ENCODE measurements around the gene METTL1.

METTL1 gene

DNA sequence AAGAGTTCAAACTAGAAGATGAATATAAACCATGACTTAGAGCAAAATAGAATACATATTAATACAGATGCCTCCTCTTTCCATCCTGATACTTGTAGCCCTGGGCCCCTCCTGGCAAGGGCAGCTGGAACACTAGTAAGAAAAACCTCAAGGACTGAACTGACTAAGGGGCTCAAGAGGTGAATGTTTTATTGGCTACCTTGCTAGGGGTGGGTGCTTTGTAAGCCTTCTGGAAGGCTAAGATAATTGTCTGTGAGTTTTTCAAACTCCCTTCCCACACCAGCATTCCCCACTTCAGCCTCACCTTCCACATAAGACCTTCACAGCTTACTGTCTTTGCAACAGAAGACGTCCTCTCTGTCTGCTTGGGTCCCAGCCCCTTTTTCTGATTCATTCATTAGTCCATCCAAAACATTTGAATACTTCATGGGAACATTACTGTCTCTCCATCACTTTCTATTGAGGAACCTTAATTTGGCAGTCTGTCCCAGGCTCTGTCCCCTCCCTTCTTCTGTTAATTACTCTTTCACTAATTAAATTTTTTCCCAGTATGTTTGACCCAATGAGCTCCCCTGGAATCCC, 18.1 kb downstream of the METTL1 start:
- DNase-seq (ENCODE audit: low spot score): no peak

DNA sequence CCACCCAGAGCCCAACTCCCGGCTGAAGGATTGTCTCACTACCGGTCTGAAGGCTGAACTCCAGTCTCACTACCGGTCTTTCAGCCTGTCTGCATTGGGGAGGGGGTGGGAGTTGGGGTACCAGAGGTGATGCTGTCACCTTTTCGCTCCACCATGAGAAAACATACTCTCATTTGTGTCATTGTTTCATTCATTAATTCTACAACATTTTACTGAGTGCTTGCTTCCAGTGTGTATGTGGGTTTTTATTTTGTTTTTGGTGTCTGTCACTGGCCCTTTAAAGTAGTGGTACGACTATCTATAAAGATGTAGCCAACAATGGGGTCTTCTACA, 19.3 kb downstream of the METTL1 start:
- no peak for DNase-seq (ENCODE audit: low spot score)

DNA sequence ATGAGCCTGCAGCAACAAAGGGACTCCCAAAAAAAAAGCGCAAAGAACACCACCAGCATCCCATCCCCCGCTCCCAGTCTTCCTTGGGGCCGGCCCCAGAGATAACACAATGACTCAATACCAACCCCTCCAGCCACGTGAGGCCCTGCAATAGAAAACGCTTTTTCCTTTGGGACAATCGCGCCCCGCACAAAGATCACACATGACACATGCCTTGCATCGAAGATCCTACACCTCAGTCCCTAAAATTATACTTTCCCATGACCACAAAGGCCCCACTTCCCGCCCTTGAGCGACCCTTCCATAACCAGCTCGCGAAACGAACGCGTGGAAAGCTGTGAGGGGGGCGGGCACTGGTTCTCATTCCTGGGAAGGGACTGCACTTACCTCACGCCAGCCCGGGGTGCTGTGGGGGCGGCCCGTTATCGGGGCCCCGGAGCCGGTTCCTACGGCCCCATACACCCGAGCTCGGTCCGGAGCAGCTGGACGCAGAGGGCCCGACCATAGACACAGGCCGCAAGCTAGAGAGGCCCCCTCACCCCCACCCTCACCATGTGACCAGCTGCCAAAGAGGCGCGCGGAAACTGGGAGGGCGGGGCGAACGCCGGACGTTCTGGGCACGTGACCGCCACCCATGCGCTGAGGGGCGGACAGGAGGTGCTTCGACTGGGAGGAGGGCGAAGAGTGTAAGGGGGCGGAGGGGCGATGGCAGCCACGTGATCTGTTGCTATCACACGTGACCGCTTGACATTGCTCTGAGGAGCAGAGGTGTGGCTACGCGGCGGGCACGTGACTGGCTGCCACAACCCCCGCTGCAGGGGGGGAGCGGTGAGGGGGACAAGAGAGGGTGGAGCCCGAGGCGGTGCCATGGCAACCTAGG, 19.9 kb downstream of the METTL1 start, which contains the start of gene CDK4:
Gene CDK4, minus strand, starts transcription at position 523 of the 880 bp plus-strand sequence. CDS start 593 bp downstream, outside the sequence.
- DNase-seq (ENCODE audit: low spot score): peak; percentile 97

DNA sequence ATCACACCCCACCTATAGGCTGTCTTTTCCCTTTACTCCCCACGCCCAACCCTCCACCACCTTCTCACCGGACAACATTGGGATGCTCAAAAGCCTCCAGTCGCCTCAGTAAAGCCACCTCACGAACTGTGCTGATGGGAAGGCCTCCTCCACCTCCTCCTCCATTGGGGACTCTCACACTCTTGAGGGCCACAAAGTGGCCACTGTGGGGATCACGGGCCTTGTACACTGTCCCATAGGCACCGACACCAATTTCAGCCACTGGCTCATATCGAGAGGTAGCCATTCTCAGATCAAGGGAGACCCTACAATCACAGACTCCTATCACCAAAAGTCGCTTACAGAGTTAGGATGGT, 20.5 kb downstream of the METTL1 start:
- DNase-seq (ENCODE audit: low spot score): no peak

DNA sequence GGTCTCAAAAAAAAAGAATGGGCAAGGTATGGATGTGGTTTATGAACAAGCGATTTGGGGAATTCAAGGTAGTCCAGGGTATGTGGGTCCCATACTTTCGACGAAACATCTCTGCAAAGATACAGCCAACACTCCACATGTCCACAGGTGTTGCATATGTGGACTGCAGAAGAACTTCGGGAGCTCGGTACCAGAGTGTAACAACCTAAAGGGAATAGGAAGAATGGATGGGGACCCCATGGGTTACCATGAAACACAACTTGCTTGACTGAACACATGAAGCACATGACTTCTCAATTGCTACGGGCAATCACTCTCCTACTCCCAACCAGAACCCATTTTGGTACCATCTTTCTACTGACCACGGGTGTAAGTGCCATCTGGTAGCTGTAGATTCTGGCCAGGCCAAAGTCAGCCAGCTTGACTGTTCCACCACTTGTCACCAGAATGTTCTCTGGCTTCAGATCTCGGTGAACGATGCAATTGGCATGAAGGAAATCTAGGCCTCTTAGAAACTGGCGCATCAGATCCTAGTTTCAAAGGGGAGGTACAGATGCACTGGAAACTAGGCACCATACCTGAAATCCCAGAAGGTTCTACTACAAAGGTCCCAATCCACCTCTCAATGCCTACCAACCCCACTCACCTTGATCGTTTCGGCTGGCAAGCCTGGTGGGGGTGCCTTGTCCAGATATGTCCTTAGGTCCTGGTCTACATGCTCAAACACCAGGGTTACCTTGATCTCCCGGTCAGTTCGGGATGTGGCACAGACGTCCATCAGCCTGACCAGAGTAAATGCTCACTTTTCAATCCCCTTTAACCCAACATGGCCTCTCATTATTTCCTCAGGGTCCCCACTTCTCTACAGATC, 21.1 kb downstream of the METTL1 start:
- DNase-seq (ENCODE audit: low spot score): no peak

DNA sequence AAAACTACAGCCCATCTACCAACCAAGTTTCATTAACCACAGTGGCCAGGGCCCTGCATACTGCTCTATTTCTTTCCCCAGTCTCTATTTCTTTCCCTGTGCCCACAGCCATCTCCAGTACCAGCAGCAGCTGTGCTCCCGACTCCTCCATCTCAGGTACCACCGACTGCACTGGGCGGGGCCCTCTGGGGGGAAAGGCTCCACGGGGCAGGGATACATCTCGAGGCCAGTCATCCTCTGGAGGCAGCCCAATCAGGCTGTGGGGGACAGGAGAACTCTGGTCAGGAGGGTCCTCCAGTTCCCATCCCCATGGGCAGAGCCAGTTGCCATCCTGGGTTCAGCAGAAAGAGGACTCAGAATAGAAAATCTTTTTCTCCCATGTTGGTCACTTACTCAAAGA, 22.8 kb downstream of the METTL1 start:
- no peak for DNase-seq (ENCODE audit: low spot score)

DNA sequence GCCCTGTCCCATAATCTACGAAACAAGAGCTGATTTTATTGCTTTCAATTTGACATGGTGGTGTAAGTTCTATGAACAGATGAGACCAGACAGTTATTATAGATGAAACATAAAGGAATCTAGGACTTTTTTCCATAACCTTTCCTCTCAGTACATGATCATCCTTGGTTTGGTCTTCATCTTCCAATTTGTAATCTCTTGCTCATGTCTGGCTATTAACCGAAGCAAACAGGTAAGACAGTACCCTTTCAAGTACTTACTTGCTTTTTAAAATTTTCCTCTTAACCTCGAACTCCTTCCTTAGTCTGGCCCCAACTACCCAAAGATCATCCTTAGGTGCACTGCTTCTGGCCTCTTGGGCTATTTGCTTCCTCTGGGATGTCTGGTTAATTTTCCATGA, 25.9 kb downstream of the METTL1 start:
- no peak for DNase-seq (ENCODE audit: low spot score)

DNA sequence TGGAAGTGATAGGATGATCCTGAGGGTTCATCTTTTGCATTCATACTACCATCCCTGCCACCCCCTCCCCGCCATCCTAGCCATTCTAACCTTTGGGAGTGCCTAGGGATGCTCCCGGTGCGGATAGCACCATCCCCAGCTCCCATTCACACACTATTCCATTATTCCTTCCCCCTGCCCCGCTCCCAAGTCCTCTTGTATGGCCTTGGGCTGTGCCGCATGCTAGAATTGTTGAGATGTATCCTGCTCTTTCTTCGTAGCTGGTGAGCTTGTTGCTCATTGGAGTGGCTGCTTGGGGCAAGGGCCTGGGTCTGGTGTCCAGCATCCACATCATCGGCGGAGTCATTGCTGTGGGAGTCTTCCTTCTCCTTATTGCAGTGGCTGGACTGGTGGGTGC, 26.4 kb downstream of the METTL1 start:
- no peak for DNase-seq (ENCODE audit: low spot score)

DNA sequence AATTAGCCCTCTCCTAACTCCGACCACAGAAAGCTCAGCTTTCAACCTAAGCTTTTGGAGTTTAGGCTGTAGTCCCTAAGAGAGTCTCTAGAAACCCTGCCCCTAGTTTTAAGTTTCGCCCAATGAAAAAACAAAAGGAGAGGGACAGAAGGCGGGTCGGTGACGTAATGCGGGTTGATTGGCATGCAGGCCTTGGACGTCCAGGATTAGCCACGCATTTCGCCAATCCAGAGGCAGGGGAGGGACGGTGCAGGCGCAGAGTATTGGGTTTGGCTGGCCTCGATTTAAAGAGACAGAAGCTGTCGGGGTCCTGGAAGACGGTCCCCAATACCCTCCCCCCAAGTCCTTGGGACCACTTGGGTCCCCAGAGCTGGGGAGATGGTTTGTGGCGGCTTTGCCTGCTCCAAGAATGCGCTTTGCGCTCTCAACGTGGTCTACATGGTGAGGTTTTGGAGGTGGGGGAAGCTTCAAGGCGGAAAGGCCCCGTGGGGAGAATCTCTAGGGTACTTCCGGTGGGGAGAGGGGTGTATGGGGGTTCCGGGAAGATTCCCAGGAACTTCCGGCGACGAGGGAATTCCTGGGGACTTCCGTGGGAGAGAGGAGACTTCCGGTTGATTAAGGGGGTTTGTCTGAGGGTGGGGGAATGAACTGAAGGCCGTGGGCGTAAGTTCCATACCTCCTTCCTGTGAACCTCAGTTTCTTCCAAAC, 27.0 kb downstream of the METTL1 start, which contains the start of gene TSPAN31:
Gene TSPAN31, plus strand, starts transcription at position 263 of the 708 bp plus-strand sequence. Its CDS starts 116 bp downstream, at position 379.
- peak; percentile 93 for DNase-seq (ENCODE audit: low spot score)

DNA sequence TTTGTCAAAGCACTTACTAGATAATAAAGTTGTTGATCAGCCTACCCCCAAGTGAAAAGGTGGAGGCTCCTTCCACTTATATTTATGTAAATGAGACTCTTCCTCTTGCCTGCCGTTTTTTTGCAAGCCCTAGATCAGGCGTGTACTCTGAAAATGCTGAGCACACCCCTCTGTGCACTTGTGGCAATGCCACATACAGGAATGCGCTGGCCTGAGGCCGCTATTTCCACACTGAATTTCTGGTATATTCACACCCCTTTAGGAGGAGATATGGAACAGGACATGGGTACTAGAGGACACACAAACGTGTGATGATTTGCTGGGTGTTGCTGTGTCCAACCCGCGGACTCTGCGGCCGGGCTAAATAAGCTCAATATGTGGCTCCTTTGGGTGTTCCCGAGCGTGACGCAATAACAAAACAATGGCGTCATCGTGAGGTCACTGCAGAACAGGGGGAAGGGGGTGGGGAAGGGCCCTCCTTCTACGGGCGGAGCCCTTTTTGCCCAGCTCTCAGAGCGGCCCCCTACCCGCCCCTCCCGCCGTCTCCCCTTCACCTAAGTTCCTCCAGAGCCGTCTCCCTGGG, 27.6 kb downstream of the METTL1 start:
- peak; percentile 68 for DNase-seq (ENCODE audit: low spot score)

DNA sequence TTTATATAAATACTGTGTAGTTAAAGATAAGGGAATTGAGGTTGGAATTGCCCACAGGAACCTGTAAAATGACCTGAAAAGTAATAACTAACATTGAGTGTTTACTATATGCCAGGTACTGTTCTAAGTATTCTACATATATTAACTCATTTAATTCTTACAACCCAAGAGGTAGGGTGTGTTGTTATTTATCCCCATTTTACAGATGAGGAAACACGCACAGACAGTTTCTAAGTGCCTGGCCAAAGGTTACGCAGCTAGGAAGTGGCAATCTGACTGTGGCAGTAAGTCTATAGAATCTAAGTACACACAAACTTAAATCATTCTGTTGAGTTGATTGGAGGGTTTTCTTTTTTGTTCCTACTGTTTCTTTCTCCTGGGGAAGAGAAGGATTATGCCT, 28.1 kb downstream of the METTL1 start:
- no peak for DNase-seq (ENCODE audit: low spot score)

DNA sequence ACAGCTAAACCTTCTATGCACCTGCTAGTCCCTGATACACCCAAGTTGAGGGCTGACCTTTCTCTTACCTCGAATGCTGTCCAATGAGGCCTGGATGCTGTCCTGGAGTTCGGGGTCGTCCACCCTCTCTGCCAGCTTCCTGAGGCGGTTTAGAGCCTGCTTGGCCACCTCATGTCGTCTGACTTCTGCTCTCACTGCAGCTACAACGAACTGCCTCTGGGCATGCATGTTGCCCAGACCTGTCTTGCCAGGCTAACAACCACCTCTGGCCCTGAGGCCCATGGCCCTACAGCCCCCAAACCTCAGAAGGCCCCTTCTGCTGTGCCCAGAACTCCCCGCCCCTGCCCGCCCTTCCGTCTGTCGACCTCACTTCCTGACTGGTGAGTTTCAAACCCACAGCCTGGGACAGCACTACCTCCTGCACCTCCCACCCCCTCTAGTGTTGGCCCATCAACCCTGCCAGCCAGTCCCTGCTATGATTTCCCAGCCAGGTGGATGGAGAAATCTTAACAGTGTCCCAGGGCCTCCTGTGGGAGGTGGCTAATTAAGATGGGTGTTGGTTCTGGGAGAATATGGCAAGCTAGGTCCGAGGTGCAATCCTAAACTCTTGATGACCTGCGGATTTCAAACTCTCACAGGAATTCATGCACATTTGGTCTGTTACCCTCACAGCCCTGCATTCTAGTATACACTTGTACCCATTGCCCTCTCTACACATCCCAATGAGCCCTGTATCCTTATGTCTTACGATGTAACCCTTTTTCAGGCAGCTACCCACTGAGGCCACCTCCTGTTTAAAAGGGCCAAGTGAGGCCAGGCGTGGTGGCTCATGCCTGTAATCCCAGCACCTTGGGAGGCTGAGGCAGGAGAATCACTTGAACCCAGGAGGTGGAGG, 29.8 kb downstream of the METTL1 start:
- DNase-seq (ENCODE audit: low spot score): peak; percentile 86

DNA sequence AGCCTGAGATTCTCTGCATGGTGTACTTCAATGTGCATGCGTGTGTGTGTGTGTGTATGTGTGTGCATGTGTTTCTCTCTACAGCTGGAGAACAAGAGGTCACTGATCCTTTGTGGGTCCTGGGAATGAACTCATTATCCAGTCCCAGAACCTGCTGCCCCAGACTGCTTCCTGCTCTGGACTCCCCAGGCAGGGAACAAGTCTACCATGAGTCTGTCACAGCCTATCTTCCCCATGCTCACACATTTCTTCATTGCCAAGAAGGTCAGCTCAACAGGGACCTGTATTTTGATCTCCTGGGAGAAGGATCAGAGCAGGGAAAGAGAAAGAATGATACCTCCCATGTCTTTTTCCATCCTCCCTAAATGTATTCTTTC, 30.5 kb downstream of the METTL1 start:
- DNase-seq (ENCODE audit: low spot score): no peak

DNA sequence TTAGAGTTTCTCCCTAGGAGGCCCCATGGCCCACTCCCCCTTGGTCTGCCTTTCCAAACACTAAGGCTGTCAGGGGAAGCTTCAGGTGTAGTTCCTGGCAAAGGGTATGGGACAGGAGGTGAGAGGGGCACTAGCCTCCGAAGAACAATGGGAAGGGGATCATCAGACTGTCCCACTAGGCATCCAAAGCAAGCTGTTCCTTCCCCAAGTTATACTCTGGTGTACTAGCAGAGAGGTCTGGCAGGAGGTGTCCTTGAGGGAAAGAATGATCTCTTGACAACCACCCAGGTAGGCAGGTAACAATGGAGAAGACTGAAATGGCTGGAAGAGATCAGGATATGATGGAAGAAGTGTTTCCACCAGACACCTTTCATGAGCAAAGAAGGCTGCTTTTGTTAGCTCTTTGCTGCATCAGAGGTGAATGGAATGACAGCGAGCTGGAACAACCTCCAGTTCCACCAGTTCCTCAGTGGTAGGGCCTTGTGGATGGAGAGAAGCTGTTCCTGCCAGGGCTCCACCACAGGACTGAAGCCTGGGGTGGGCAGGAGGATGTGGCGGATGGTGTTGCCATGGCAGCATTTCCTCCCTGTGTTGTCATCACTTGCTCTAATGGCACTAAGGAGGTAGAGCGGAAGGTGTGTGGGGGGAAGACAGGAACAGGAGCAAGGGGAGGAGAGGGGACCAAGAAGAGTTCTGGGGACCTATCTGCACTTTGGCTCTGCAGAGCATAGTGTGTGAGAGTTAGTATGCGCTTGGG, 31.1 kb downstream of the METTL1 start:
- DNase-seq (ENCODE audit: low spot score): peak; percentile 77

DNA sequence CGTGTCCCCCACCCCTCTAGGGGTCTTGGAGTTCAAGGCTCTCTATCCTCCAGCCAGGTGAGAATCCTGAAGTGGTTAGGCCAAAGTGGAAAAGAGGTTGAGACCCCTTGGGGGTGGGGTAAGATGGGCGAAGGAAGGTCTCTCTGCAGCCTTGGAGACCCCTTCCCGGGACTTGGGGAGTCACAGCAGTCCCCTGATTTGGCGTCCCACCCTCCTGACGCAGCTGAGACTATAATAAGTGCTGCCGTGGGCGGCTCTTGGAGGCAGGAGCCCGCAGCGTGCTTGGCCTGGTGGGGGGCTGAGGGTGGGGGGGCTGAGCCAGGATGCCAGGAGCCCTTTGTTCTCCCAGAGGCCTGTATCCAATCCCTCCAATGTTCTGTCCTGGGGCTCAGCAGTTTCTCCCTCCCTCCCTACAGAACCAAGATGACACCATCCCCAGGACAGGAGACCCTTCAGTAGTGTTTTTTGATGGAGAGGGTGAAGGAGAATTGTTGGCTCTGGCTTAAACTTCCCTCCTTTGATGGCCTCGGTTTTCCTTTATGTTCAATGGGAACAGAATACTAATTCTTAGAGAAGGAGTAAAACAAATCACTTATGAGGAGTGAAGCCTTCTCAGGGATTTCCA, 31.9 kb downstream of the METTL1 start:
- no peak for DNase-seq (ENCODE audit: low spot score)

DNA sequence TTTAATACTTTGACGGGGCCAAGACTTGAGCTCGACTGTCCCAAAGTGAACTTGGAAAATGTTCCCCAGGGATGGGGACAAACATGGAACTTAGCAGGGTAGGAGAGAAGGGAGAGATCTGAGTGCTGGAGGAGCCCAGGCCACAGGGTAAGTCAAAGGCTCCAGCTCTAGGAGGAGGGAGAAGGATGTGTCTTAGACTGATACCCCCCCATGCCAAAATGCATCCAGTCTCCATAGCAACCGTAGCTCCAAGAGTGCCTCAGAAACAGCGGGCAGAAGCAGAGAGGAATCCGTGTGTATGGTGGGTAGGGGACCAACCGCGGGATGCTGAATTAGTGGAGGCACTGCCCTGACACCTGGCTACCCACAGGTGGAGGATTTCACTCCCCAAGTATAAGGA, 32.5 kb downstream of the METTL1 start:
- no peak for DNase-seq (ENCODE audit: low spot score)

DNA sequence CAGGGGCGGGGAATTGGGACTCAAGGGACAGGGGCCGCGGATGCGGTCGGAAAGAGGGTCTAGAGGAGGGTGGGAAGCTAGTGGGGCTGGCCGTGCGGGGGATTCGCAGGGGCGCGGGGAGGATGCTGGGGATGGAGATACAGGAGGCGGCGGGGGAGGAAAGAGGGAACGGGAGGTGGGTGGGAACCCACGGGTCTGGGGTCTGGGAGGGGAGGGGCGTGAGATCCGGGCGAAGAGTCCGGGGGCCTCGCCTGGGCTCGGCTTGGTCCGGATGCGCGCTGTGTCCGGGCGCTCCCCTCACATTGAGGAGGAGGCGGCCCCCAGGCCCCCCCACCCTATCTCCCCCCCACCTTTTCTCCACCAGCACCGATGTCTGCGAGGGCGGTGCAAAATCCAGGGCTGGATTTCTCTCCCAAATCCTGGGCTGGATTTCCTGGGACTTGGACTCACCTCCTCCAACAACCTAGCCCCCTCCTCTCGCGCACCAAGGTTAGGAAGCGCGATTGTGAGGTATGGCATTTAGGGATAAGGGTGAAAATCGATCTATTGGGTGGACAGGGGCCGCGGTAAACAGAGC, 33.2 kb downstream of the METTL1 start, which contains the start of gene AGAP2:
Gene AGAP2, minus strand, starts transcription at position 82 of the 577 bp plus-strand sequence. CDS start 496 bp downstream, outside the sequence.
- DNase-seq (ENCODE audit: low spot score): no peak

DNA sequence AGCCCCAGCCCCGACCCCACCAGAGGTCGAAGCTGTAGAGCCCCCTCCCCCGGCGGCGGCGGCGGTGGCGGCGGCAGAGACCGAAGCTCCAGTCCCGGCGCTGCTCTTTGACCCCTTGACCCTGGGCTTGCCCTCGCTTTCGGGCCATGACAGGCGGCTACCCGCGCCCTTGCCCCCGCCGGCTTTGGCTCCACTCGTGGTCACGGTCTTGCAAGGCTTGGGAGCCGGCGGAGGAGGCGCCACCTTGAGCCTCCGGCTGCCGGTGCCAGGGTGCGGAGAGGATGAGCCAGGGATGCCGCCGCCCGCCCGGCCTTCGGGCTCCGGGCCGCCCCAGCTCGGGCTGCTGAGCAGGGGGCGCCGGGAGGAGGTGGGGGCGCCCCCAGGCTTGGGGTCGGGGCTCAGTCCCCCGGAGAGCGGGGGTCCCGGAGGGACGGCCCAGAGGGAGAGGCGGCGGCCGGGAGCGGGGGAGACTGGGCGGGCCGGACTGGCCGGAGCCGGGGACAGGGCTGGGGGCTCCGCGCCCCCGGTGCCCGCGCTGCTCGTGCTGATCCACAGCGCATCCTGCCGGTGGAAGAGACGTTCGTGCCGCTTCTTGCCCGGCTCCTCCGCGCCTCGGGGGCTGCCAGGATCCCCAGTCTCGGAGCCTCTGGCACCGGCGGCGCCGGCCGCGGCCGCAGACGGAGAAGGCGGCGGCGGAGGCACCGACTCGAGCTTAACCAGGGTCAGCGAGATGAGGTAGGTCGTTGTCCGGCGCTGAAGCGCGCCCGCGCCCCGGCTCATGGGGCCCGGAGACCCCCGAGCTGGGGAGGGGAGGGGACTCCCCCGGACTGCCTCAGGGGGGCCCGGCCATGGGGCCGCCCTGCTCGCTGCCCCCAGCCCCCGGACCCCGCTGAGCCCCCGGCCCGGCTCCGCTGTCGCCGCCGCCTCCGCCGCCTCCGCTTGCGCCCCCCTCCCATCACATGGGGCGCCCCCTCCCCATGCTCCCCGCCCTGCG, 34.1 kb downstream of the METTL1 start:
- no peak for DNase-seq (ENCODE audit: low spot score)
